Measurements from ENCODE around the gene MTHFD1L. TPM values are rescaled to one million over a fixed set of nuclear protein-coding genes. Genes with fewer than 3 reads are reported as not detected.

Gene MTHFD1L
- total RNA-seq, 4 donors from 2014 or later: 4.1 to 19.9 (median 16.6) TPM

- no peak for TF ChIP-seq POLR2A (IDR thresholded peaks at IDR 0.05)
- TF ChIP-seq, protein P1, sequence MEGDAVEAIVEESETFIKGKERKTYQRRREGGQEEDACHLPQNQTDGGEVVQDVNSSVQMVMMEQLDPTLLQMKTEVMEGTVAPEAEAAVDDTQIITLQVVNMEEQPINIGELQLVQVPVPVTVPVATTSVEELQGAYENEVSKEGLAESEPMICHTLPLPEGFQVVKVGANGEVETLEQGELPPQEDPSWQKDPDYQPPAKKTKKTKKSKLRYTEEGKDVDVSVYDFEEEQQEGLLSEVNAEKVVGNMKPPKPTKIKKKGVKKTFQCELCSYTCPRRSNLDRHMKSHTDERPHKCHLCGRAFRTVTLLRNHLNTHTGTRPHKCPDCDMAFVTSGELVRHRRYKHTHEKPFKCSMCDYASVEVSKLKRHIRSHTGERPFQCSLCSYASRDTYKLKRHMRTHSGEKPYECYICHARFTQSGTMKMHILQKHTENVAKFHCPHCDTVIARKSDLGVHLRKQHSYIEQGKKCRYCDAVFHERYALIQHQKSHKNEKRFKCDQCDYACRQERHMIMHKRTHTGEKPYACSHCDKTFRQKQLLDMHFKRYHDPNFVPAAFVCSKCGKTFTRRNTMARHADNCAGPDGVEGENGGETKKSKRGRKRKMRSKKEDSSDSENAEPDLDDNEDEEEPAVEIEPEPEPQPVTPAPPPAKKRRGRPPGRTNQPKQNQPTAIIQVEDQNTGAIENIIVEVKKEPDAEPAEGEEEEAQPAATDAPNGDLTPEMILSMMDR (IDR thresholded peaks at IDR 0.05): no peak
- Histone ChIP-seq H3K4me1 (peaks cover 0 to 8% of the 10 kb centered on the region in 2 donors), H3K36me3 (no peaks in the 10 kb centered on the region), H3K9me3 (no peaks in the 10 kb centered on the region), H3K27me3 (no peaks in the 10 kb centered on the region), H3K4me3 (no peak overlapping the region), H3K27ac (no peak overlapping the region)
- no peak for DNase-seq
- intact Hi-C loops (cut with DNase I; ENCODE audit: low total_unique reads): no loop called here
Measured at GRCh38 chr6:150886155-150886554, 20.7 kb downstream of the MTHFD1L start.

DNA sequence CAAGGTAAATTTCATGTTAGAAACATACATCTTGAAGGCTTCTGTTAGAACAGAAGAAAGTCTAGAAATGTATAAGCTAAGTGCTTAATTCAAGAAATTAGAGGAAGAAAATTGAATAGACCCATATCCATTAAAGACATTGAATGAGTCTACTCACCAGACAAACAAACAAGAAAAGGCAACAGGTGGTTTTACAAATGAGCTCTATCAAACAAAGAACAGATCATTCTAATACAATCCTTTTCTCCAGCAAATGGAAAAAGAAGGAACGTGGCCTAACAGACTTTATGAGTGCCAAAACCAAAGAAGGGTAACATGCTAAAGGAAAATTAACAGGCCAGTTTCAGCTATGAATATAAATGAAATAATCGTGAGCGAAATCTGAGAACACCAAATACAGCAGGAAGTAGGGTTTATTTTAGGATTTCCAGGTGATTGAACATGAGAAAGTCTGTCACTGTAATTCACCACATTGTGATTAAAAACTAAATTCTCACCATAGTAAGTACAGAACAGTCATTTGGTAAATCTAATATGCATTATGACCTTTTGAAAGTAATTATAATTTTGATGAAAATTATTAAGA, 22.6 kb downstream of the MTHFD1L start:
- TF ChIP-seq, protein P1 (IDR thresholded peaks at IDR 0.05): no peak
- TF ChIP-seq POLR2A (IDR thresholded peaks at IDR 0.05): no peak
- Histone ChIP-seq H3K27me3 (no peaks in the 10 kb centered on the region), H3K4me1 (no peaks in the 10 kb centered on the region), H3K9me3 (no peaks in the 10 kb centered on the region), H3K27ac (no peak overlapping the region), H3K36me3 (no peaks in the 10 kb centered on the region), H3K4me3 (no peak overlapping the region)
- DNase-seq: no peak
- intact Hi-C loops (cut with DNase I; ENCODE audit: low total_unique reads): no loop called here

DNA sequence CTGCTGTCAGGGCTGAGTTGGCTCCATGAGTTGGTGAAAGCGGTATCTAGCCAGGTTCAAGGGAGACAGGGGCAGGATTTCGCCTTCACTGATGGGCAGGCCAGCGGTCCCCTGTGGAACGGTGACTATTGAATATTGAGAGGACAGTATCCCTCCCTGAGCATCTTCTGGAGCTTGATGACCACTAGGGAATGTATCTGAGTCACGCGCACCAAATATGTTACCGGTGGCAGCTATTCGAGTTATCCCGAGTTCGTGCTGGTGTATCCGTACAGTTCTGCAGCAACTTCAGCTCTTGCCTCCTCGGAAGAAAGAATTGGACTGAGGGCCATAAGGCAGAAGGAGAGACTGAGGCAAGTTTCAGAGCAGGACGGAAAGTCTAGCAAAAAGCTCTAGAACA, 24.8 kb downstream of the MTHFD1L start:
- Histone ChIP-seq H3K4me1 (no peaks in the 10 kb centered on the region), H3K27me3 (no peaks in the 10 kb centered on the region), H3K9me3 (no peaks in the 10 kb centered on the region), H3K27ac (no peak overlapping the region), H3K36me3 (no peaks in the 10 kb centered on the region), H3K4me3 (no peak overlapping the region)
- intact Hi-C loops (cut with DNase I; ENCODE audit: low total_unique reads): loop anchor here (5.0 kb wide), 1 partner anchor 442 kb away; no protein-coding TSS in a partner anchor
- DNase-seq: no peak
- TF ChIP-seq, protein P1 (IDR thresholded peaks at IDR 0.05): no peak
- TF ChIP-seq POLR2A (IDR thresholded peaks at IDR 0.05): no peak

GRCh38 chr6:150891888-150892485, 26.5 kb downstream of the MTHFD1L start:
- Histone ChIP-seq H3K4me1 (no peaks in the 10 kb centered on the region), H3K9me3 (no peaks in the 10 kb centered on the region), H3K27me3 (no peaks in the 10 kb centered on the region), H3K27ac (peak overlapping the region; percentile 1 to 2), H3K36me3 (no peaks in the 10 kb centered on the region), H3K4me3 (no peak overlapping the region)
- intact Hi-C loops (cut with DNase I; ENCODE audit: low total_unique reads): loop anchor here (5.0 kb wide), 1 partner anchor 440 kb away; no protein-coding TSS in a partner anchor
- TF ChIP-seq, protein P1 (IDR thresholded peaks at IDR 0.05): peak; percentile 76 to 90 (median 85)
- TF ChIP-seq POLR2A (IDR thresholded peaks at IDR 0.05): no peak
- peak; percentile 76 to 80 for DNase-seq

GRCh38 chr6:150894191-150894744, 28.8 kb downstream of the MTHFD1L start:
- no peaks in the 10 kb centered on the region for H3K36me3 ChIP-seq
- no peak overlapping the region for H3K4me3 ChIP-seq
- no peaks in the 10 kb centered on the region for H3K4me1 ChIP-seq
- no peak for DNase-seq
- H3K9me3 ChIP-seq: no peaks in the 10 kb centered on the region
- TF ChIP-seq POLR2A (IDR thresholded peaks at IDR 0.05): no peak
- no peak overlapping the region for H3K27ac ChIP-seq
- no peaks in the 10 kb centered on the region for H3K27me3 ChIP-seq
- intact Hi-C loops (cut with DNase I; ENCODE audit: low total_unique reads): loop anchor here (5.0 kb wide), 1 partner anchor 438 kb away; no protein-coding TSS in a partner anchor
